ENCODE results near the gene TTYH1.

DNA sequence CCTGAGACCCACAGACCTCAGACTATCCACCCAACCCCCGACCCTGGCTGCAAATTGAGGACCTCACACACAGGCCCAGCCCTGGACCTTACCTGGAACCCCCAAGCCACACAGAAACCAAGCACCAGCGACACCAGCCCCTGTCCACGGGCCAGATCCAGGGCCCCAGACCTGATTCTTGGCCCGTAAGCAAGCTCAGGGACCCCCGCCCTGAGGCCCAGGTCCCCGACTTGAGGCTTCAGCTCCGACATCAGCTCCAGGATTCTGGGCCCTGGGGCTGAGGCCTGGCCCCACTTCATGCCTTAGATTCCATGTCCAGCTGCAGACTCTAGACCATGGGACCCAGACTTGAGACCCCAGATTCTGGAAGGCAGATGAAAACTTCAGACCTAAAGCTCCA is 6.3 kb downstream of the TTYH1 start:
- TF ChIP-seq POLR2AphosphoS5 (IDR thresholded peaks at IDR 0.05; ENCODE audit: low read depth, low read length), result no peak
- no peak for TF ChIP-seq POLR2A (IDR thresholded peaks at IDR 0.05; ENCODE audit: low read depth, low read length)
